ENCODE results near the gene RARB.

RARB gene

DNA sequence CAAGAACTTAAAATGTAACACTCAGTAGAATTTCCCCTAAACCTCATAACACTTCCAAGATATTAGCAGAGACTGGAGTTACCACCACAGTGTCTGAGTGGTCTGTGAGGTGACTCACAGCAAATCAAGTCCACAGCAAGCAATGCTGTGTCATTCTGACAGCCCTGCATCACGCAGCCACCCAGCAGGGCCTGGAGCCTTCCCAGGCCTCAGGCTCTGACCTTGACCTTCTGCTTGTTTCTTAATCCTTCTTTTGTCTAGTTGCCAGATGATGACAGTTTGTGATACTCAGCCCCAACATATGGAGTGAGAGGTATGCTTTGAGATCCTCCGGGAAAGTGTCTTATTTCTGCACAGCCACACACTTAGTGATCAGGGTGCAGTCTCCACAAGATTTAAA lies 154.2 kb downstream of the RARB start:
- DNase-seq: no peak

DNA sequence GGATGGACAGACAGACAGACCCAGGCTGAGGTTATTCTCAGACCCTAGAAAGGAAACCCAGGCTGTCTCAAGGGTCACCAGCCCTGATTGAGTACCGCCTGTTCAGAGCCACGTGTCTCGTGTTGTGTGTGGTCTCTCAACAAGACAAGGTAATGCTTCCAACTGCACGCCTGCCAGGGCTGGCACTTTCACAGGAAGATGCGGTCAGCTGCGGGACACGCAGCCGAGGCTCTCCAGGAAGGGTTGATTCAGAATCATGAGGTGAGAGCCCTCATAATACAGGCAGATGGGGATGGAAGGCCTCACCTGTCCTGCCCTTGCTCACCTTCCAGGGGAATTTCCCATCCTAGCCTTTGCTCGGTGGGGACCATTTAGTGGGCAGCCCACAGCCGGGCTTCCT lies 155.3 kb downstream of the RARB start:
- no peak for DNase-seq

- no peak for DNase-seq
These were observed 156.1 kb downstream of the RARB start for GRCh38 chr3:25584011-25584789.

DNA sequence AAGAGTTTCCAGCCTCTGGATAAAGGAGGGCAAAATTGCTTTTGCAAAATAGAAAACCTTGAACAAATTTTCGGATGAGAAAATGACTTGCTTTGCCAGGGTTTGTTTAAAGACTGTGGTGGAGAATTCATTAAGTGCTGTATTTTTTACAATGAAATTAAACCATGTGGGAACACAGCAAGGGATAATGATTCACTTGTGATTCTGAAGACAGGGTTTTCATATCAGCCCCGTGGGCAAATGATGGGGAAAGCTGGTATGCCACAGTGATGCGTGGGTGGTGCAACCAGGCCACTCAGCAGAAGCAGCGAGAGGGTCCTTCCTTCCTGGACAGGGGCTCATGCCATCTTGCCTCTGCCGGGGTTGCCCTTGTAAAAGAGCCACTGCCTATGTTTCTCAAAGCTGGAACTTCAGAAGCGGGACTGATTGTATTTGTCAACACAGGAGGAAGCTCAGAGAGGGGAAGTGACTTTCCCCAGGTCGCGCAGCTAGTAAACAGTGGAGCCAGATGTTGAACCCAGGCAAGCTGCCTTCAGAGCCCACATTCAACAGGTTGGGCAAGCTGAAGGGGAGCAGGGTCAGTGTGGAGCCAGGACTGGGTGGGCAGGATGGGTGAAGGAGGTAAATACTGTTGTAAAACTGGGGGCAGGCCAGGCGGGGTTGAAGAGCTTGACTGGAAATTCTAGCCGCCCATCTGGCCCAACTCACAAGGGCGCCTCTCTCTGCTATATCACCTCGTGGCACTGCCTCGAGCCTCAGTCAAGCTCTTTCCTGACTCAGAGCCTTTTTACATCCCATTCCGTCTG lies 157.5 kb downstream of the RARB start:
- DNase-seq: no peak

- DNase-seq: no peak
These were observed 158.1 kb downstream of the RARB start for GRCh38 chr3:25586167-25586505.

- no peak for DNase-seq
These were observed 158.5 kb downstream of the RARB start for GRCh38 chr3:25586553-25586952.

- no peak for DNase-seq
These were observed 159.0 kb downstream of the RARB start for GRCh38 chr3:25587094-25587493.

DNA sequence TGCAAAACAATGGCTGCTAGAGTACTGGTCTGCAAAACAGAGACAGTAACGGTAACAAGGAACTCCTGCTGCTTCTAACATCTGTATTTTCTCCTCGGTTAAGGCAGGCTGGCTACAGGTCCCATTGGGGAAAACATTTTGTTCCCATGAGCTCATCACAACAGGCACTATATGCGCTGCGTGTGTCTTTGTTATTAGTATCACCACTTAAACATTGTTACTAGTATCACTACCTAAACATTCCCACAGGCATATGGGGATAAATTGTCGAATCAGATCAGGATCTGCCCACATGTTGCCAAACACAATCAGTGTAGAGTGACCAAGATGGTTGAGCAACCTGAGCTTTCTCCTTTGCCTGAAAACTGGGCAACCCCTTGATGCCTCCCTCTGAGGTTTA lies 159.5 kb downstream of the RARB start:
- DNase-seq: no peak

GRCh38 chr3:25587975-25588374 lies 159.9 kb downstream of the RARB start:
- no peak for DNase-seq

- DNase-seq: no peak
These were observed 160.5 kb downstream of the RARB start for GRCh38 chr3:25588441-25589103.

DNA sequence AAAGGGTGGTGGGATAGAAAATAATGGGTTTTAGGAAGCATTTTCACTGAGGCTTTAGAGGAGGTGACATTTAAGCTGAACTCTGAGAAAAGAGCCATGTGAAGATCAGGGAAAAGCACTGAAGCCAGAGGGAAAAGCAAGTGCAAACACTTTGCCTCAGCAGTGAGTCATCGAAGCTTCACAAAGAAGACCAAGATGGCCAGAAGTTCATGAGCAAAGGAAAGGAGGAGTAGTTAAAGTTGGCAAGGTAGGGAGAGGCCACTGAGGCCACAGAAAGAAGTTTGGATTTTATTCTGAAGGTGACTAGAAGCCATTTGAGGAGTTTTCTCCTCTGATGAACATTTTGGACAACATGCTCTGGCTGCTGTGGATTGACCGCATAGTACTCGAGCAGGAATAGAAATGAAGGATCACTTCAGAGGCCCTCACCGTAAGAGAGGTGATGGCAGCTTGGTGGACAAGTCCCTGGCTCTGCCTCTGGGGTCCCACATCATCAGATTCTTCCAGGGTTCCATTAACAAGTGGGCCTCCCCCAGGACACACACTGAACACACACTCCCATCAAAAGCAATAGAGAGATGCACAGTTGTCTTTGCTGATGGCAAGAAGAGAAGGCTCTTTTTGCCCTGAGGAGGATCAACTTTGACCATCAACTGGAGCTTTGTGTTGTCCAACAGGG lies 161.2 kb downstream of the RARB start:
- DNase-seq: no peak

DNA sequence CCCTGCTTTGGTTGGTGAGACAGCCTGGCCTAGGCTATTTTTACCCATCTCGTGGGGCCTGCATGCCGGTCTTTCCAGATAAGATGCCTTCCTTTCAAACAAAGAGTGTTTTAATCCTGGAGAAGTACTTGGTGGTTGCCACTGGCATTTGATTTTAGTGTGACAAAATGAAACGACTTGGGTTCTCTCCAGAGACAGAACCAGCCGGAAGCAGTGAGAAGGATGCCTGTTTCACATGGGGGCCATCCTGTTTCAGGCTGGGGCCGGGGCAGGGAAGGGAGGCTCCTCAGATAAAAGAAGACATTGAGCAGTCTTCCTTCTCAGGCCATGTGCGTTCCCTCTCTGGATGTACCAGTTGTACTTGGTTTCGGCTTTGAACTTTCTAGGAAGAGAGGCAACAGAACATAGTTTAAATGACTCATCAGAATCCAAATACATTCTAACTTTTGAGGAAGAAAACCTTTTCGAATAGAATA lies 161.8 kb downstream of the RARB start:
- DNase-seq: no peak

DNA sequence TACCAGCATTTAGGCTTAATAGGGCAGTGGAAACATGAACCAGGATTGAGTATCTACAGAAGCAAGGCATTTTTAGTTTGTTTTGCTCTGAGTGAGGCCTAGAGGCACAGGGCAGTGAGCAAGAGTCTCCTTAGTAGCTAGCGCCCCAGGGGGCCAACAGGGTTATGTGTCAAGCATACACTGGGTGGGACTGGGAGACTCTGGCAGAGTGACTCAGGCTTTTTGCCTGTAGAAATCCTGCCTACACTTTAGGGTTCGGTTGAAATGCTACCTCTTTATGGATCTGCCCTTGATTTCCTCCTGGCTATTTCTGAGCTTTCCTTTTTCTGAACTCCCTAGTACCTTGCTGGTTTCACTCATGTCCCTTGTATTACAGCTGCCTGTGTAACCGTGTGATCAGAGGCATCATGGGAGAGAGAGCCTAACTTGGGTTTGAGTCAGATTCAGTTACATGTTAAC lies 164.5 kb downstream of the RARB start:
- DNase-seq: no peak

- DNase-seq: no peak
These were observed 164.9 kb downstream of the RARB start for GRCh38 chr3:25593001-25593400.

- DNase-seq: peak; percentile 73
These were observed 166.0 kb downstream of the RARB start for GRCh38 chr3:25594007-25594502.

DNA sequence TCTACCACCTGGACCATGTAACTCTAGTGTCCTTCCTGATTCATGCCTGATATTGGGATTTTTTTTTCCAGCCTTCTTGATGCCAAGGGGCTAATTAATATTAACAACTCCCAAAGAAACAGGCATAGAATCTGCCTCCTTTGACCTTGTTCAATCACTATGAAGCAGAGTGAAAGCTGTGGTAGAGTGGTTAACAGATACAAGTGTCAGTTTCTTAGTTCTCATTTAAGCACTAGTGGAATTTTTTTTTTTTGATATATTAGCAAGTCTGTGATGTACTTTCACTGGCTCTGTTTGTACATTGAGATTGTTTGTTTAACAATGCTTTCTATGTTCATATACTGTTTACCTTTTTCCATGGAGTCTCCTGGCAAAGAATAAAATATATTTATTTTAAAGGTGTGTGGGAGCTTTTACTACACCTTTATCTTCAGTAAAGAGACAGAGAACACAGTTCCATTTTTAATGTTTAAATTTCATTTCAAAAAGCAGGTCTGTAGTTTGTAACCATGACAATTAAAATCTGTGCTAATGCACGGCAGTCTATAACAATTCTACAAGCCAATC lies 169.6 kb downstream of the RARB start:
- DNase-seq: no peak

- DNase-seq: no peak
These were observed 175.6 kb downstream of the RARB start for GRCh38 chr3:25603703-25604102.

DNA sequence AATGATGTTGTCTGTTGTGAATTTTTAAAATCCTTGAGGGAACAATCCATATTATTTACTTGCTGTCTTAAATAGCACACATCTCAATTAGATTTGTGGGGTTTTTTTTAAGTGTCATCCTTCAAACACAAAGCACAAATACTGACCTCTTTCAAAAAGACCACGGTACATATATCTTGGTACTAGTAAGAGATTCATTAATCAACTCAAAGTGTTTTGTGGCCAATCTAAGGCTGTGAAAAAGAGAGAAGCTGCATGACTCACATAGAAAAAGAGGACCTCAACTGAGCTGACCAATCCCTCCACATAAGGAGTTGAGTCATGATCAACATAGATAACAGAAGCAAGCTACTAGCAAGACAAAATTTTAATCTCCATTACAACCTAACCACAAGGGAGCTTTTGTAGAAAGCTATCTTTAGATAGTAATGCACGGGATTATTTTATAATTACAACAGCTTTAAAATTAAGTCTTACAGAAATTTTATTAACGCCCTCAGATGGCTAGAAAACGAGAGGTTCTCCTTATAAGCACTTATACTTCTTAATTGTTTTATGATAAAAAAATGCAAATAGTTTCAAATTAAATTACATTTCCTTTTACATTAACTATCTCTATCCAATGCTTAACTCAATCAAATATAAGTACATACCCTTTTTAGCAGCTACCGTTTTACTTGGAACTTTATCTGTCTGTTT lies 176.2 kb downstream of the RARB start:
- no peak for DNase-seq

GRCh38 chr3:25610167-25610566 lies 182.1 kb downstream of the RARB start:
- DNase-seq: no peak

DNA sequence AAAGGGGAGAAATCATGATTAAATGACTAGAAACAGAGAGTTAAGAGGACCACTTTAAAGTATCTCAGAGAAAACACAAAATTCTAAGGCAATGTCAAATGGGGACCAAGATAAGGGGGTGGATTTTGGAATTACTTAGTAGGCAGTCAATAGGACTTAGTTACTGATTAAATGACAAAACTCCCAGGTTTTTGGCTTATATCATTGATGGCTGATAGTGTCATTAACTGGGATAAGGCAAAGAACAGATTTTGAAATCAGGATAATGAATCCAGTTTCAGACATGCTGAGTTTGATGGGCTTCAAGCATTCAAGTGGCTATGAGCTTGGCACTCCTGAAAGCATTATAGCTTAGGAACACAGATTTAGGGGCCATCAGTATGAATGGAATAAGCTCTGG lies 182.7 kb downstream of the RARB start:
- no peak for DNase-seq

DNA sequence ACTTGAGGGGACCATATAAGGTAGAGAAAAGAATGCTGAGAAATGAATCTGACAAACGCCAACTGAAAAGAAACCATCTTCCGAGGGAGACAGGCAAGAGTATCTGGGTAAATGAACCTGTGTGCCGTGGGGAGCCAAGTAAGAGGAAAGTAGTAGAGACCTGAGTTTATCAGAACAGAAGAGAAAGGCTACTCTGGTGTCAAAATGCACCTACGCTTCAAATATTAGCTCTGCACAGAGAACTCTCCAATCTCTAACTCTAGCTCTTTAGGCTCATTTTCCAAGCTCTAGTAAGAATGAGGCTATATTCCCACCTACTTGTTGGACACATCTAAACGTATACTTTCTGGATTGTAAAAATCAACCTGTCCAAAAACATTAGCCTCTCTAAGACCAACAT lies 183.1 kb downstream of the RARB start:
- no peak for DNase-seq

- no peak for DNase-seq
These were observed 190.0 kb downstream of the RARB start for GRCh38 chr3:25618028-25618427.

Measured in retina (tissue), 1 donor.